HUES48 (cell line): ENCODE data around the gene UTF1.

Source experiments
- H3K27ac ChIP-seq: one replicate; pipeline ENCODE4 v1.7.0; 2013; ENCODE audit warnings: low read depth, low read length, inconsistent platforms
- H3K27me3 ChIP-seq: 2 replicates; pipeline ENCODE4 v1.6.1; 2013; ENCODE audit warnings: mild to moderate bottlenecking, low read length; ENCODE audit not compliant: control insufficient read depth, insufficient read depth
- H3K36me3 ChIP-seq: 2 replicates; pipeline ENCODE4 v1.6.1; 2013; ENCODE audit warnings: low read length; ENCODE audit not compliant: control insufficient read depth, insufficient read depth
- H3K4me1 ChIP-seq: 2 replicates; pipeline ENCODE4 v1.6.1; 2013; ENCODE audit warnings: mild to moderate bottlenecking, low read length; ENCODE audit not compliant: control insufficient read depth, insufficient read depth
- H3K4me3 ChIP-seq: 2 replicates; pipeline ENCODE4 v1.5.1; 2013; ENCODE audit warnings: mild to moderate bottlenecking, low read depth, low read length
- H3K9ac ChIP-seq: 2 replicates; pipeline ENCODE4 v1.6.1; 2013; ENCODE audit warnings: mild to moderate bottlenecking, low read depth, low read length, moderate library complexity
- H3K9me3 ChIP-seq: 2 replicates; pipeline ENCODE4 v1.6.1; 2013; ENCODE audit warnings: low read length; ENCODE audit not compliant: control insufficient read depth, insufficient read depth

The UTF1 gene

GRCh38 chr10:133187091-133187905 is 42.7 kb upstream of the UTF1 start:
- peaks cover 4% of the 10 kb centered on the region; the same call in 1 of the 2 replicates for H3K9me3 ChIP-seq
- no peak overlapping the region for H3K9ac ChIP-seq
- H3K36me3 ChIP-seq = peaks cover 7% of the 10 kb centered on the region; the same call in 1 of the 2 replicates
- no peak overlapping the region for H3K4me3 ChIP-seq
- no peak overlapping the region for H3K27ac ChIP-seq
- H3K4me1 ChIP-seq = no peaks in the 10 kb centered on the region
- H3K27me3 ChIP-seq = no peaks in the 10 kb centered on the region

- H3K9me3 ChIP-seq = peaks cover 4% of the 10 kb centered on the region; the same call in 1 of the 2 replicates
- no peaks in the 10 kb centered on the region for H3K27me3 ChIP-seq
- H3K27ac ChIP-seq = no peak overlapping the region
- no peak overlapping the region for H3K9ac ChIP-seq
- H3K4me1 ChIP-seq = no peaks in the 10 kb centered on the region
- no peak overlapping the region for H3K4me3 ChIP-seq
- H3K36me3 ChIP-seq = peaks cover 7% of the 10 kb centered on the region; the same call in 1 of the 2 replicates
Measured at GRCh38 chr10:133187906-133188681, 41.9 kb upstream of the UTF1 start.

GRCh38 chr10:133189256-133189655 is 40.8 kb upstream of the UTF1 start:
- H3K4me3 ChIP-seq = no peak overlapping the region
- no peak overlapping the region for H3K9ac ChIP-seq
- H3K9me3 ChIP-seq = peaks cover 4% of the 10 kb centered on the region; the same call in 1 of the 2 replicates
- no peaks in the 10 kb centered on the region for H3K27me3 ChIP-seq
- H3K27ac ChIP-seq = no peak overlapping the region
- no peaks in the 10 kb centered on the region for H3K4me1 ChIP-seq
- peaks cover 4% of the 10 kb centered on the region; the same call in 1 of the 2 replicates for H3K36me3 ChIP-seq

- peaks cover 4% of the 10 kb centered on the region; the same call in 1 of the 2 replicates for H3K9me3 ChIP-seq
- no peaks in the 10 kb centered on the region for H3K27me3 ChIP-seq
- no peak overlapping the region for H3K27ac ChIP-seq
- no peaks in the 10 kb centered on the region for H3K4me1 ChIP-seq
- no peak overlapping the region for H3K9ac ChIP-seq
- H3K4me3 ChIP-seq = no peak overlapping the region
- H3K36me3 ChIP-seq = no peaks in the 10 kb centered on the region
Measured at GRCh38 chr10:133189726-133190125, 40.3 kb upstream of the UTF1 start.

GRCh38 chr10:133190225-133190624 is 39.8 kb upstream of the UTF1 start:
- no peaks in the 10 kb centered on the region for H3K4me1 ChIP-seq
- no peak overlapping the region for H3K9ac ChIP-seq
- no peaks in the 10 kb centered on the region for H3K27me3 ChIP-seq
- no peak overlapping the region for H3K27ac ChIP-seq
- H3K9me3 ChIP-seq = peaks cover 4% of the 10 kb centered on the region; the same call in 1 of the 2 replicates
- H3K36me3 ChIP-seq = no peaks in the 10 kb centered on the region
- no peak overlapping the region for H3K4me3 ChIP-seq

- Histone ChIP-seq H3K4me1 (no peaks in the 10 kb centered on the region), H3K9me3 (peaks cover 4% of the 10 kb centered on the region; the same call in 1 of the 2 replicates), H3K4me3 (no peak overlapping the region), H3K27ac (no peak overlapping the region), H3K27me3 (no peaks in the 10 kb centered on the region), H3K9ac (no peak overlapping the region), H3K36me3 (no peaks in the 10 kb centered on the region)
Measured at GRCh38 chr10:133191651-133192050, 38.4 kb upstream of the UTF1 start.

GRCh38 chr10:133194151-133194550 is 35.9 kb upstream of the UTF1 start:
- Histone ChIP-seq H3K9ac (no peak overlapping the region), H3K27ac (no peak overlapping the region), H3K36me3 (no peaks in the 10 kb centered on the region), H3K9me3 (peaks cover 4% of the 10 kb centered on the region; the same call in 1 of the 2 replicates), H3K27me3 (no peaks in the 10 kb centered on the region), H3K4me3 (no peak overlapping the region), H3K4me1 (no peaks in the 10 kb centered on the region)

GRCh38 chr10:133195096-133195495 is 34.9 kb upstream of the UTF1 start:
- no peaks in the 10 kb centered on the region for H3K27me3 ChIP-seq
- H3K27ac ChIP-seq = no peak overlapping the region

GRCh38 chr10:133195611-133196010 is 34.4 kb upstream of the UTF1 start:
- Histone ChIP-seq H3K9ac (no peak overlapping the region), H3K36me3 (no peaks in the 10 kb centered on the region), H3K4me3 (no peak overlapping the region), H3K4me1 (no peaks in the 10 kb centered on the region), H3K27me3 (no peaks in the 10 kb centered on the region), H3K27ac (no peak overlapping the region), H3K9me3 (peaks cover 4% of the 10 kb centered on the region; the same call in 1 of the 2 replicates)

More at GRCh38 chr10:133195096-133195495, 34.9 kb upstream of the UTF1 start:
- peaks cover 4% of the 10 kb centered on the region; the same call in 1 of the 2 replicates for H3K9me3 ChIP-seq
- no peaks in the 10 kb centered on the region for H3K36me3 ChIP-seq
- no peak overlapping the region for H3K4me3 ChIP-seq
- H3K4me1 ChIP-seq = no peaks in the 10 kb centered on the region
- no peak overlapping the region for H3K9ac ChIP-seq

- no peak overlapping the region for H3K9ac ChIP-seq
- no peaks in the 10 kb centered on the region for H3K27me3 ChIP-seq
- no peak overlapping the region for H3K4me3 ChIP-seq
- H3K27ac ChIP-seq = no peak overlapping the region
- no peaks in the 10 kb centered on the region for H3K4me1 ChIP-seq
- H3K9me3 ChIP-seq = peaks cover 4% of the 10 kb centered on the region; the same call in 1 of the 2 replicates
- H3K36me3 ChIP-seq = no peaks in the 10 kb centered on the region
Measured at GRCh38 chr10:133196221-133196915, 33.6 kb upstream of the UTF1 start.
